Spleen (tissue), 11 donors: Measurements from ENCODE around the gene FITM2. TPM values are rescaled to one million over a fixed set of nuclear protein-coding genes. Genes with fewer than 3 reads are reported as not detected.

Experiments used
- DNase-seq: peaks from one replicate; pipeline ENCODE4 v3.0.0-alpha.2; 2020
- H3K27ac ChIP-seq, 8 donors: fragments of 200-600 bp; sonication (generic) in 7 of 8; 1 replicate in 4 of 8; 2 replicates in 4 of 8; pipeline versions ENCODE4 v1.5.0 to v1.8.0; 2016 to 2021; ENCODE audit warnings: inconsistent platforms in 4 of 8, mild to moderate bottlenecking in 4 of 8, moderate library complexity in 1 of 8
- H3K27me3 ChIP-seq, 7 donors: fragments of 200-600 bp; sonication (generic) in 6 of 7; replicated peaks in 1 of 7; 1 replicate in 4 of 7; 2 replicates in 3 of 7; pipeline versions ENCODE4 v1.5.0 to v1.8.0; 2016 to 2021; ENCODE audit warnings: inconsistent platforms in 3 of 7, mild to moderate bottlenecking in 1 of 7
- H3K36me3 ChIP-seq, 6 donors: fragments of 200-600 bp; sonication (generic) in 5 of 6; 1 replicate in 4 of 6; 2 replicates in 2 of 6; pipeline versions ENCODE4 v1.5.0 to v1.8.0; 2016 to 2021; ENCODE audit warnings: inconsistent platforms in 2 of 6
- H3K4me1 ChIP-seq, 6 donors: fragments of 200-600 bp; sonication (generic) in 5 of 6; 1 replicate in 3 of 6; 2 replicates in 3 of 6; pipeline versions ENCODE4 v1.5.0 to v1.8.0; 2016 to 2021; ENCODE audit warnings: inconsistent platforms in 3 of 6
- H3K4me3 ChIP-seq, 8 donors: fragments of 200-600 bp; sonication (generic) in 7 of 8; 1 replicate in 4 of 8; 2 replicates in 4 of 8; pipeline versions ENCODE4 v1.5.0 to v1.8.0; 2016 to 2021; ENCODE audit warnings: inconsistent platforms in 4 of 8, mild to moderate bottlenecking in 4 of 8, moderate library complexity in 2 of 8
- H3K9me3 ChIP-seq, 8 donors: fragments of 200-600 bp; sonication (generic) in 7 of 8; 1 replicate in 4 of 8; 2 replicates in 4 of 8; pipeline versions ENCODE4 v1.5.0 to v1.8.0; 2016 to 2021; ENCODE audit warnings: inconsistent platforms in 4 of 8
- CTCF ChIP-seq, 11 experiments: fragments of 200-600 bp in 7 of 11; fragments of 450-650 bp in 4 of 11; sonication (generic) in 4 of 11; IDR thresholded peaks in 8 of 11; conservative IDR thresholded peaks in 3 of 11; 1 replicate in 7 of 11; 2 replicates in 4 of 11; pipeline versions ENCODE4 v1.4.0 to v1.8.0; 2016 to 2021; ENCODE audit warnings: antibody characterized with exemption in 11 of 11, inconsistent platforms in 4 of 11, mild to moderate bottlenecking in 1 of 11
- POLR2A ChIP-seq, 3 donors: fragments of 450-650 bp; IDR thresholded peaks; one replicate each; pipeline ENCODE4 v1.5.1; 2017; ENCODE audit warnings: antibody characterized with exemption in 3 of 3, mild to moderate bottlenecking in 1 of 3
- POLR2AphosphoS5 ChIP-seq, 3 donors: sonication (generic); formaldehyde crosslinking; IDR thresholded peaks; one replicate each; pipeline ENCODE4 v1.5.1; 2017; ENCODE audit warnings: antibody characterized with exemption in 3 of 3
- WGBS, 5 donors: extraction: QIAGEN DNeasy Blood & Tissue Kit in 3 of 5; methylation state at CpG; one replicate each; pipeline versions ENCODE4 v1.1.5 to v1.1.7; 2013 to 2018; 5-methylcytosine and 5-hydroxymethylcytosine counted together
- intact Hi-C: fragments of 100-400 bp; cut with DNase I; formaldehyde crosslinking; loops from one replicate; pipeline ENCODE4 v1.15.0; 2023; ENCODE audit warnings: low total_unique reads
- polyA plus RNA-seq, 3 donors: library from polyadenylated mRNA; stranded (reverse); fragments of 200-250 nt; gene quantifications; one replicate each; pipeline ENCODE4 v1.2.1, GENCODE V29; 2013
- total RNA-seq, 7 donors: library from RNA; depleted of rRNA in 3 of 7; stranded (reverse); fragments of >200 nt in 3 of 7; fragmentation: NEBNext Ultra II Directional in 4 of 7; extraction: Animal tissue kit (Norgen Biotek cat#: 25700) in 4 of 7; gene quantifications; one replicate each; pipeline versions ENCODE4 v1.1.0 to v1.2.1, GENCODE V29; 2016 to 2021
- donor health status: healthy with polysubstance abuse.
- donor health status: DM: no; HTN: no; CAD: no; lungs with moderate emphysema.
- donor health status: DM: no; HTN: no; CAD: no.
- donor health status: Bipolar disorder and iron deficiency.
- donor health status: healthy.
- donor health status: DM: no; HTN: no; CAD: no.
- donor health status: DM: yes; HTN: yes; CAD: no.

FITM2 gene
- total and polyA plus RNA-seq, 10 donors: 1.0 to 5.7 (median 4.7) TPM

- H3K9me3 ChIP-seq: no peaks in the 10 kb centered on the region
- intact Hi-C loops: no loop called here
- no peak for TF ChIP-seq POLR2A (IDR thresholded peaks at IDR 0.05)
- TF ChIP-seq POLR2AphosphoS5 (IDR thresholded peaks at IDR 0.05): no peak
- no peak for TF ChIP-seq CTCF (IDR thresholded peaks at IDR 0.05 in 8 of 11, conservative IDR thresholded peaks at IDR 0.05 in 3 of 11)
- H3K27me3 ChIP-seq: peaks cover 0 to 24% (median 6%) of the 10 kb centered on the region in 7 donors
- peaks cover 0 to 11% (median 7%) of the 10 kb centered on the region in 6 donors for H3K4me1 ChIP-seq
- WGBS, 5 donors: 27 to 44% (median 38%) methylated on average over 1 of the region's 1 CpG; no CpG with 5 or more reads in 1 of the 5 donors
- DNase-seq: no peak
- no peak overlapping the region for H3K4me3 ChIP-seq
- no peaks in the 10 kb centered on the region for H3K36me3 ChIP-seq
- no peak overlapping the region for H3K27ac ChIP-seq
Observed at GRCh38 chr20:44324343-44324742, 13.3 kb upstream of the FITM2 start.

- intact Hi-C loops: no loop called here
- Histone ChIP-seq H3K4me1 (no peaks in the 10 kb centered on the region), H3K27me3 (peaks cover 0 to 30% (median 0%) of the 10 kb centered on the region in 7 donors), H3K9me3 (no peaks in the 10 kb centered on the region), H3K36me3 (no peaks in the 10 kb centered on the region), H3K27ac (no peak overlapping the region), H3K4me3 (no peak overlapping the region)
- DNase-seq: no peak
- 85 to 99% (median 97%) methylated on average over 2 of the region's 2 CpGs for WGBS, 5 donors
- TF ChIP-seq POLR2A (IDR thresholded peaks at IDR 0.05) (no peak), POLR2AphosphoS5 (IDR thresholded peaks at IDR 0.05) (no peak), CTCF (IDR thresholded peaks at IDR 0.05 in 8 of 11, conservative IDR thresholded peaks at IDR 0.05 in 3 of 11) (no peak)
Observed at GRCh38 chr20:44319839-44320422, 8.9 kb upstream of the FITM2 start.

- Histone ChIP-seq H3K27me3 (peaks cover 0 to 24% (median 0%) of the 10 kb centered on the region in 7 donors), H3K4me1 (peaks cover 5 to 17% (median 11%) of the 10 kb centered on the region in 6 donors), H3K9me3 (no peaks in the 10 kb centered on the region), H3K27ac (no peak overlapping the region), H3K36me3 (no peaks in the 10 kb centered on the region), H3K4me3 (no peak overlapping the region)
- no peak for TF ChIP-seq CTCF (IDR thresholded peaks at IDR 0.05 in 8 of 11, conservative IDR thresholded peaks at IDR 0.05 in 3 of 11)
- TF ChIP-seq POLR2AphosphoS5 (IDR thresholded peaks at IDR 0.05): no peak
- no peak for TF ChIP-seq POLR2A (IDR thresholded peaks at IDR 0.05)
- intact Hi-C loops: loop anchor here (5.0 kb wide), 1 partner anchor 98 kb away; no protein-coding TSS in a partner anchor
- no peak for DNase-seq
Observed at GRCh38 chr20:44314870-44315269, 3.9 kb upstream of the FITM2 start.

GRCh38 chr20:44309763-44310663 lies 989 bp downstream of the FITM2 start:
- 13 to 25% (median 19%) methylated on average over 15 to 17 of the region's 17 CpGs for WGBS, 5 donors
- H3K9me3 ChIP-seq: no peaks in the 10 kb centered on the region
- H3K27ac ChIP-seq: peak overlapping the region in 5 of 8 donors; percentile 70 to 85 (median 81)
- intact Hi-C loops: loop anchor here (5.0 kb wide), 1 partner anchor 93 kb away; no protein-coding TSS in a partner anchor
- H3K36me3 ChIP-seq: peaks cover 0 to 22% (median 7%) of the 10 kb centered on the region in 6 donors
- TF ChIP-seq POLR2A (IDR thresholded peaks at IDR 0.05): no peak
- TF ChIP-seq POLR2AphosphoS5 (IDR thresholded peaks at IDR 0.05): no peak
- TF ChIP-seq CTCF (IDR thresholded peaks at IDR 0.05 in 8 of 11, conservative IDR thresholded peaks at IDR 0.05 in 3 of 11): no peak
- no peak for DNase-seq
- peaks cover 11 to 35% (median 24%) of the 10 kb centered on the region in 6 donors for H3K4me1 ChIP-seq
- no peaks in the 10 kb centered on the region for H3K27me3 ChIP-seq
- peak overlapping the region; percentile 80 to 93 (median 84) for H3K4me3 ChIP-seq
